GM21526 (cell line): ENCODE data around the gene TIMMDC1.

Experiments used
- ATAC-seq: cut with Tn5 transposase; IDR thresholded peaks from one replicate; pipeline ENCODE4 v1.9.1; 2021; ENCODE audit warnings: moderate library complexity; ENCODE audit not compliant: unreplicated experiment, low FRiP score

TIMMDC1 gene

GRCh38 chr3:119498186-119499011, at the start of gene TIMMDC1:
TIMMDC1 (plus strand) TSS chr3:119498547; CDS start chr3:119498734, 187 bp downstream.
- peak; percentile 97 for ATAC-seq

- no peak for ATAC-seq
Observed at GRCh38 chr3:119453822-119454221, 44.5 kb upstream of the TIMMDC1 start.

GRCh38 chr3:119456469-119456868, 41.9 kb upstream of the TIMMDC1 start:
- ATAC-seq = no peak

GRCh38 chr3:119457246-119457645, 41.1 kb upstream of the TIMMDC1 start:
- ATAC-seq = no peak

GRCh38 chr3:119463171-119464169, 34.9 kb upstream of the TIMMDC1 start, which contains the start of gene TMEM39A:
TMEM39A (minus strand) TSS chr3:119463615; CDS start chr3:119462074, 1,541 bp downstream.
- ATAC-seq = peak; percentile 90

- ATAC-seq = no peak
Observed at GRCh38 chr3:119468041-119468440, 30.3 kb upstream of the TIMMDC1 start.

- no peak for ATAC-seq
Observed at GRCh38 chr3:119469418-119470189, 28.7 kb upstream of the TIMMDC1 start.

GRCh38 chr3:119470866-119471265, 27.5 kb upstream of the TIMMDC1 start:
- ATAC-seq = no peak

- no peak for ATAC-seq
Observed at GRCh38 chr3:119481079-119481478, 17.3 kb upstream of the TIMMDC1 start.

GRCh38 chr3:119483101-119483500, 15.2 kb upstream of the TIMMDC1 start:
- no peak for ATAC-seq

- ATAC-seq = no peak
Observed at GRCh38 chr3:119485563-119485962, 12.8 kb upstream of the TIMMDC1 start.

- ATAC-seq = no peak
Observed at GRCh38 chr3:119490153-119490552, 8.2 kb upstream of the TIMMDC1 start.

- ATAC-seq = no peak
Observed at GRCh38 chr3:119492128-119492527, 6.2 kb upstream of the TIMMDC1 start.

- no peak for ATAC-seq
Observed at GRCh38 chr3:119492810-119493209, 5.5 kb upstream of the TIMMDC1 start.

GRCh38 chr3:119494597-119494996, 3.8 kb upstream of the TIMMDC1 start:
- no peak for ATAC-seq

GRCh38 chr3:119497820-119498185, 544 bp upstream of the TIMMDC1 start:
- no peak for ATAC-seq

GRCh38 chr3:119500265-119500664, 1.9 kb downstream of the TIMMDC1 start:
- ATAC-seq = no peak

- ATAC-seq = no peak
Observed at GRCh38 chr3:119500901-119501300, 2.6 kb downstream of the TIMMDC1 start.

GRCh38 chr3:119506631-119507030, 8.3 kb downstream of the TIMMDC1 start:
- no peak for ATAC-seq

GRCh38 chr3:119507404-119507803, 9.1 kb downstream of the TIMMDC1 start:
- ATAC-seq = no peak
